ENCODE results near the gene ANXA6.

The ANXA6 gene

GRCh38 chr5:151055336-151055735 is 102.2 kb downstream of the ANXA6 start:
- no peak overlapping the region for H3K27ac ChIP-seq (replicated peaks)
- DNase-seq (ENCODE audit: low read depth in 1 of 2, low spot score in 1 of 2) = no peak
- H3K4me3 ChIP-seq (replicated peaks; ENCODE audit: insufficient read depth, low read length) = no peak overlapping the region
- no peaks in the 10 kb centered on the region for H3K27me3 ChIP-seq (ENCODE audit: insufficient read depth, poor library complexity, severe bottlenecking)
- TF ChIP-seq REST (IDR thresholded peaks at IDR 0.05; ENCODE audit: insufficient replicate concordance, low read depth) = no peak
- TF ChIP-seq POLR2AphosphoS5 (IDR thresholded peaks at IDR 0.05; ENCODE audit: low read depth) = no peak
- TF ChIP-seq GABPA (IDR thresholded peaks at IDR 0.05; ENCODE audit: low read depth) = no peak
- TF ChIP-seq CTCF (IDR thresholded peaks at IDR 0.05; ENCODE audit: insufficient read depth, low read length) = no peak
- no peak for TF ChIP-seq SPI1 (IDR thresholded peaks at IDR 0.05; ENCODE audit: borderline replicate concordance, low read depth)

- Histone ChIP-seq H3K4me3 (replicated peaks; ENCODE audit: insufficient read depth, low read length) (no peak overlapping the region), H3K27me3 (ENCODE audit: insufficient read depth, poor library complexity, severe bottlenecking) (no peaks in the 10 kb centered on the region), H3K27ac (replicated peaks) (no peak overlapping the region)
- no peak for TF ChIP-seq CTCF (IDR thresholded peaks at IDR 0.05; ENCODE audit: insufficient read depth, low read length)
- no peak for TF ChIP-seq REST (IDR thresholded peaks at IDR 0.05; ENCODE audit: insufficient replicate concordance, low read depth)
- TF ChIP-seq GABPA (IDR thresholded peaks at IDR 0.05; ENCODE audit: low read depth) = no peak
- no peak for TF ChIP-seq POLR2AphosphoS5 (IDR thresholded peaks at IDR 0.05; ENCODE audit: low read depth)
- DNase-seq (ENCODE audit: low read depth in 1 of 2, low spot score in 1 of 2) = no peak
Measured at GRCh38 chr5:151054709-151055108, 102.9 kb downstream of the ANXA6 start.

GRCh38 chr5:151053796-151054462 is 103.7 kb downstream of the ANXA6 start:
- H3K27ac ChIP-seq (replicated peaks) = no peak overlapping the region
- TF ChIP-seq GABPA (IDR thresholded peaks at IDR 0.05; ENCODE audit: low read depth) (no peak), SPI1 (IDR thresholded peaks at IDR 0.05; ENCODE audit: borderline replicate concordance, low read depth) (no peak), CTCF (IDR thresholded peaks at IDR 0.05; ENCODE audit: insufficient read depth, low read length) (no peak), POLR2AphosphoS5 (IDR thresholded peaks at IDR 0.05; ENCODE audit: low read depth) (no peak), REST (IDR thresholded peaks at IDR 0.05; ENCODE audit: insufficient replicate concordance, low read depth) (no peak)
- H3K27me3 ChIP-seq (ENCODE audit: insufficient read depth, poor library complexity, severe bottlenecking) = no peaks in the 10 kb centered on the region

More at GRCh38 chr5:151053796-151054462, 103.7 kb downstream of the ANXA6 start:
- H3K4me3 ChIP-seq (replicated peaks; ENCODE audit: insufficient read depth, low read length) = no peak overlapping the region
- no peak for DNase-seq (ENCODE audit: low read depth in 1 of 2, low spot score in 1 of 2)
